ENCODE data around the gene PRDM5. TPM values are rescaled to one million over a fixed set of nuclear protein-coding genes. Genes with fewer than 3 reads are reported as not detected.

The PRDM5 gene
- polyA plus RNA-seq, 1 donor from 2014 or later, result 1.6 TPM

DNA sequence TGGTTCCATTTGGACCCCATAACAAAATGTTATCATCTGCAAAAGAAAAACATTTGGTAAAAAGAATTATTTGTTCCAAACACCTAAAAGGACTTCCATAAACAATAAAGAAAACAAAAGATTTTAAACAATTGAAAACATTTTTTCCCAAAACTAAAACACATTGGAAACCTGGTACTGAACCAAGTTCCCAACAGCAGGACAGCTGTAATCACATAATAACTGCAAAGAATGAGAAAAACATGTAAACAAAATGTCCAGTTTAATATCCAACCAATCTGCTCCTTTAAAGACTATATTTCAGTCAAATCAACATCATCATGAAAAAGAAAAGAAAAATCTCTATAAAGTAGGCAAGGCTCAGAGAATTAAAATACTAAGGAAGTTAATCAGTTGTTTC lies 36.3 kb downstream of the PRDM5 start:
- no peak overlapping the region for H3K4me3 ChIP-seq (ENCODE audit: low read length)
- H3K4me2 ChIP-seq (ENCODE audit: low read length), result no peak overlapping the region
- no peaks in the 10 kb centered on the region for H3K36me3 ChIP-seq (ENCODE audit: insufficient read depth, low read length)
- H3F3A ChIP-seq (ENCODE audit: insufficient read depth, low read length, poor library complexity, severe bottlenecking), result no peaks in the 10 kb centered on the region
- H4K20me1 ChIP-seq (ENCODE audit: insufficient read depth), result no peaks in the 10 kb centered on the region
- no peaks in the 10 kb centered on the region for H3K79me2 ChIP-seq (replicated peaks; ENCODE audit: insufficient read depth, low read length)
- H2AFZ ChIP-seq (ENCODE audit: low read depth, low read length), result no peak overlapping the region
- H3K9me2 ChIP-seq (ENCODE audit: insufficient read depth, low read length), result no peaks in the 10 kb centered on the region
- no peaks in the 10 kb centered on the region for H3K27me3 ChIP-seq (ENCODE audit: insufficient read depth, low read depth, low read length)
- TF ChIP-seq EP300 (conservative IDR thresholded peaks at IDR 0.05; ENCODE audit: poor library complexity, severe bottlenecking), result no peak
- TF ChIP-seq EZH2 (IDR thresholded peaks at IDR 0.05; ENCODE audit: borderline replicate concordance, insufficient read depth, low read length, poor library complexity, severe bottlenecking), result no peak
- TF ChIP-seq TAF1 (IDR thresholded peaks at IDR 0.05; ENCODE audit: low read depth), result no peak
- no peak for TF ChIP-seq SMC3 (conservative IDR thresholded peaks at IDR 0.05; ENCODE audit: poor library complexity)
- TF ChIP-seq POLR2AphosphoS5 (IDR thresholded peaks at IDR 0.05), result no peak
- TF ChIP-seq, protein P1, sequence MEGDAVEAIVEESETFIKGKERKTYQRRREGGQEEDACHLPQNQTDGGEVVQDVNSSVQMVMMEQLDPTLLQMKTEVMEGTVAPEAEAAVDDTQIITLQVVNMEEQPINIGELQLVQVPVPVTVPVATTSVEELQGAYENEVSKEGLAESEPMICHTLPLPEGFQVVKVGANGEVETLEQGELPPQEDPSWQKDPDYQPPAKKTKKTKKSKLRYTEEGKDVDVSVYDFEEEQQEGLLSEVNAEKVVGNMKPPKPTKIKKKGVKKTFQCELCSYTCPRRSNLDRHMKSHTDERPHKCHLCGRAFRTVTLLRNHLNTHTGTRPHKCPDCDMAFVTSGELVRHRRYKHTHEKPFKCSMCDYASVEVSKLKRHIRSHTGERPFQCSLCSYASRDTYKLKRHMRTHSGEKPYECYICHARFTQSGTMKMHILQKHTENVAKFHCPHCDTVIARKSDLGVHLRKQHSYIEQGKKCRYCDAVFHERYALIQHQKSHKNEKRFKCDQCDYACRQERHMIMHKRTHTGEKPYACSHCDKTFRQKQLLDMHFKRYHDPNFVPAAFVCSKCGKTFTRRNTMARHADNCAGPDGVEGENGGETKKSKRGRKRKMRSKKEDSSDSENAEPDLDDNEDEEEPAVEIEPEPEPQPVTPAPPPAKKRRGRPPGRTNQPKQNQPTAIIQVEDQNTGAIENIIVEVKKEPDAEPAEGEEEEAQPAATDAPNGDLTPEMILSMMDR (IDR thresholded peaks at IDR 0.05; ENCODE audit: poor library complexity, severe bottlenecking), result no peak
- TF ChIP-seq RAD21 (conservative IDR thresholded peaks at IDR 0.05), result no peak
- no peaks in the 10 kb centered on the region for H3K9me3 ChIP-seq (ENCODE audit: low read length)
- H3K27ac ChIP-seq (ENCODE audit: low read length), result no peak overlapping the region
- no peak overlapping the region for H3K9ac ChIP-seq (ENCODE audit: low read length)

DNA sequence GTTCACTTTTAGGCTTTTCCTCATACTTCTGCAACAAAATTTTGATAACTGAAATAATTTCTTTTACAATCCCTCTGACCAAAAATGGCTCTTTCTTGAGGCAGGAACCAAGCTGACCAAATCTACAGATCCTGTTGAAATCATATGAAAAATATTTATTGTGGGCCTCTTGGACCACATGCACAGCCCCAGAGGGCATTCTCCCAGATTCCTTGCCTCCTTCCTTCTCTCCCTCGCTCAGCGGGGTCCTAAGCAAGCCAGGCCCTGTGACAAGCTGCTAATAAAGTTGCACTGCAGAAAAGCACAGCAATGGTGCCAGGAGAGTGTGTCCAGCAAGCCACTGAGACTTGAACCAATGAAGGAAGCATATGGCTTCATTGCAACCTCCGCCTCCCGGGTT lies 40.7 kb downstream of the PRDM5 start:
- H3K4me3 ChIP-seq (ENCODE audit: low read length), result no peak overlapping the region
- H3K9me2 ChIP-seq (ENCODE audit: insufficient read depth, low read length), result no peaks in the 10 kb centered on the region
- H4K20me1 ChIP-seq (ENCODE audit: insufficient read depth), result no peaks in the 10 kb centered on the region
- H3K36me3 ChIP-seq (ENCODE audit: insufficient read depth, low read length), result no peaks in the 10 kb centered on the region
- H3K27ac ChIP-seq (ENCODE audit: low read length), result no peak overlapping the region
- no peaks in the 10 kb centered on the region for H3K9me3 ChIP-seq (ENCODE audit: low read length)
- H3F3A ChIP-seq (ENCODE audit: insufficient read depth, low read length, poor library complexity, severe bottlenecking), result no peaks in the 10 kb centered on the region
- H2AFZ ChIP-seq (ENCODE audit: low read depth, low read length), result no peak overlapping the region
- no peaks in the 10 kb centered on the region for H3K27me3 ChIP-seq (ENCODE audit: insufficient read depth, low read depth, low read length)
- no peak overlapping the region for H3K4me2 ChIP-seq (ENCODE audit: low read length)
- H3K79me2 ChIP-seq (replicated peaks; ENCODE audit: insufficient read depth, low read length), result no peaks in the 10 kb centered on the region
- no peak overlapping the region for H3K9ac ChIP-seq (ENCODE audit: low read length)
- TF ChIP-seq, protein P1 (IDR thresholded peaks at IDR 0.05; ENCODE audit: poor library complexity, severe bottlenecking), result no peak
- TF ChIP-seq, protein P2, sequence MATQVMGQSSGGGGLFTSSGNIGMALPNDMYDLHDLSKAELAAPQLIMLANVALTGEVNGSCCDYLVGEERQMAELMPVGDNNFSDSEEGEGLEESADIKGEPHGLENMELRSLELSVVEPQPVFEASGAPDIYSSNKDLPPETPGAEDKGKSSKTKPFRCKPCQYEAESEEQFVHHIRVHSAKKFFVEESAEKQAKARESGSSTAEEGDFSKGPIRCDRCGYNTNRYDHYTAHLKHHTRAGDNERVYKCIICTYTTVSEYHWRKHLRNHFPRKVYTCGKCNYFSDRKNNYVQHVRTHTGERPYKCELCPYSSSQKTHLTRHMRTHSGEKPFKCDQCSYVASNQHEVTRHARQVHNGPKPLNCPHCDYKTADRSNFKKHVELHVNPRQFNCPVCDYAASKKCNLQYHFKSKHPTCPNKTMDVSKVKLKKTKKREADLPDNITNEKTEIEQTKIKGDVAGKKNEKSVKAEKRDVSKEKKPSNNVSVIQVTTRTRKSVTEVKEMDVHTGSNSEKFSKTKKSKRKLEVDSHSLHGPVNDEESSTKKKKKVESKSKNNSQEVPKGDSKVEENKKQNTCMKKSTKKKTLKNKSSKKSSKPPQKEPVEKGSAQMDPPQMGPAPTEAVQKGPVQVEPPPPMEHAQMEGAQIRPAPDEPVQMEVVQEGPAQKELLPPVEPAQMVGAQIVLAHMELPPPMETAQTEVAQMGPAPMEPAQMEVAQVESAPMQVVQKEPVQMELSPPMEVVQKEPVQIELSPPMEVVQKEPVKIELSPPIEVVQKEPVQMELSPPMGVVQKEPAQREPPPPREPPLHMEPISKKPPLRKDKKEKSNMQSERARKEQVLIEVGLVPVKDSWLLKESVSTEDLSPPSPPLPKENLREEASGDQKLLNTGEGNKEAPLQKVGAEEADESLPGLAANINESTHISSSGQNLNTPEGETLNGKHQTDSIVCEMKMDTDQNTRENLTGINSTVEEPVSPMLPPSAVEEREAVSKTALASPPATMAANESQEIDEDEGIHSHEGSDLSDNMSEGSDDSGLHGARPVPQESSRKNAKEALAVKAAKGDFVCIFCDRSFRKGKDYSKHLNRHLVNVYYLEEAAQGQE (IDR thresholded peaks at IDR 0.05; ENCODE audit: borderline replicate concordance), result no peak
- no peak for TF ChIP-seq POLR2AphosphoS5 (IDR thresholded peaks at IDR 0.05)
- TF ChIP-seq EP300 (conservative IDR thresholded peaks at IDR 0.05; ENCODE audit: poor library complexity, severe bottlenecking), result no peak
- no peak for TF ChIP-seq EZH2 (IDR thresholded peaks at IDR 0.05; ENCODE audit: borderline replicate concordance, insufficient read depth, low read length, poor library complexity, severe bottlenecking)
- no peak for TF ChIP-seq TAF1 (IDR thresholded peaks at IDR 0.05; ENCODE audit: low read depth)
- TF ChIP-seq MXI1 (conservative IDR thresholded peaks at IDR 0.05; ENCODE audit: poor library complexity, severe bottlenecking), result no peak
- TF ChIP-seq SMC3 (conservative IDR thresholded peaks at IDR 0.05; ENCODE audit: poor library complexity), result no peak
- TF ChIP-seq RAD21 (conservative IDR thresholded peaks at IDR 0.05), result no peak
